Measurements from ENCODE around the gene TBC1D21.
A peak's percentile ranks its signal among the peaks of the same experiment; 100 is the strongest.

Gene TBC1D21

GRCh38 chr15:73889053-73889761, 15.8 kb downstream of the TBC1D21 start:
- DNase-seq = no peak

- no peak for DNase-seq
These were observed 16.4 kb downstream of the TBC1D21 start for GRCh38 chr15:73889762-73890124.

GRCh38 chr15:73891328-73892315, 18.3 kb downstream of the TBC1D21 start:
- no peak for DNase-seq

GRCh38 chr15:73892446-73893226, 19.3 kb downstream of the TBC1D21 start:
- no peak for DNase-seq

GRCh38 chr15:73894133-73894814, 20.9 kb downstream of the TBC1D21 start:
- DNase-seq = no peak

GRCh38 chr15:73897441-73898261, 24.3 kb downstream of the TBC1D21 start:
- DNase-seq = peak; percentile 56

GRCh38 chr15:73899197-73900094, 26.1 kb downstream of the TBC1D21 start:
- DNase-seq = no peak

- no peak for DNase-seq
These were observed 26.8 kb downstream of the TBC1D21 start for GRCh38 chr15:73900095-73900712.

- DNase-seq = no peak
These were observed 27.9 kb downstream of the TBC1D21 start for GRCh38 chr15:73901126-73901810.

GRCh38 chr15:73902121-73903020, 29.0 kb downstream of the TBC1D21 start:
- no peak for DNase-seq

- DNase-seq = no peak
These were observed 30.9 kb downstream of the TBC1D21 start for GRCh38 chr15:73904026-73904815.

- no peak for DNase-seq
These were observed 32.0 kb downstream of the TBC1D21 start for GRCh38 chr15:73905225-73905827.

GRCh38 chr15:73906346-73907034, 33.1 kb downstream of the TBC1D21 start:
- no peak for DNase-seq

- no peak for DNase-seq
These were observed 33.7 kb downstream of the TBC1D21 start for GRCh38 chr15:73907035-73907408.

GRCh38 chr15:73908030-73908821, 34.9 kb downstream of the TBC1D21 start:
- peak; percentile 62 for DNase-seq

- no peak for DNase-seq
These were observed 35.4 kb downstream of the TBC1D21 start for GRCh38 chr15:73908822-73909122.
